Lung (tissue), 12 donors: ENCODE data around the gene PHRF1. TPM values are rescaled to one million over a fixed set of nuclear protein-coding genes. Genes with fewer than 3 reads are reported as not detected.

Experiments used
- ATAC-seq: fragments of 200-7000 bp; cut with Tn5 transposase; one replicate; pipeline ENCODE4 v1.9.1; 2020; ENCODE audit warnings: moderate number of reproducible peaks; ENCODE audit not compliant: insufficient read depth, low FRiP score
- DNase-seq, 3 donors: peaks; one replicate each; pipeline ENCODE4 v3.0.0-alpha.2; 2013 to 2017
- H3K27ac ChIP-seq, 2 donors: one replicate each; pipeline ENCODE4 v1.5.1; 2013; ENCODE audit warnings: mild to moderate bottlenecking in 2 of 2, moderate library complexity in 2 of 2, control low read depth in 1 of 2, inconsistent platforms in 1 of 2, low read depth in 1 of 2, low read length in 1 of 2
- H3K27me3 ChIP-seq, 3 donors: one replicate each; pipeline ENCODE4 v1.5.1; 2013; ENCODE audit warnings: low read length in 2 of 3; ENCODE audit not compliant: control insufficient read depth in 3 of 3, insufficient read depth in 3 of 3
- H3K36me3 ChIP-seq, 4 donors: one replicate each; pipeline ENCODE4 v1.5.1; 2013; ENCODE audit warnings: low read length in 4 of 4, mild to moderate bottlenecking in 1 of 4, moderate library complexity in 1 of 4; ENCODE audit not compliant: control insufficient read depth in 4 of 4, insufficient read depth in 4 of 4
- H3K4me1 ChIP-seq, 5 donors: one replicate each; pipeline ENCODE4 v1.5.1; 2013; ENCODE audit warnings: low read length in 5 of 5, mild to moderate bottlenecking in 2 of 5, moderate library complexity in 1 of 5; ENCODE audit not compliant: control insufficient read depth in 5 of 5, insufficient read depth in 5 of 5
- H3K4me3 ChIP-seq: one replicate; pipeline ENCODE4 v1.5.1; 2013; ENCODE audit warnings: mild to moderate bottlenecking, control low read depth, moderate library complexity
- H3K9ac ChIP-seq, 2 donors: one replicate each; pipeline ENCODE4 v1.5.1; 2013; ENCODE audit warnings: low read length in 2 of 2, control low read depth in 1 of 2; ENCODE audit not compliant: insufficient read depth in 1 of 2
- H3K9me3 ChIP-seq, 4 donors: one replicate each; pipeline ENCODE4 v1.5.1; 2013; ENCODE audit warnings: low read length in 3 of 4, mild to moderate bottlenecking in 1 of 4, moderate library complexity in 1 of 4; ENCODE audit not compliant: control insufficient read depth in 4 of 4, insufficient read depth in 3 of 4
- WGBS, 2 donors: extraction: QIAGEN DNeasy Blood & Tissue Kit; methylation state at CpG; one replicate each; pipeline ENCODE4 v1.1.7; 2013; 5-methylcytosine and 5-hydroxymethylcytosine counted together
- polyA plus RNA-seq, 2 donors: library from polyadenylated mRNA; stranded (reverse); fragments of 200-250 nt; gene quantifications; one replicate each; pipeline ENCODE4 v1.2.1, GENCODE V29; 2013
- total RNA-seq, 2 donors: library from RNA; depleted of rRNA in 1 of 2; stranded (reverse); fragments of >200 nt in 1 of 2; gene quantifications; one replicate each; pipeline ENCODE4 v1.2.1, GENCODE V29; 2014 to 2021
- TF ChIP-seq, protein P1 (sequence below): IDR thresholded peaks from 2 replicates; pipeline ENCODE4 v1.5.1; 2012; ENCODE audit warnings: mild to moderate bottlenecking; ENCODE audit errors: control extremely low read depth, extremely low read depth
- donor health status: control.
- donor health status: control.
- donor health status: Bipolar disorder and iron deficiency.
- donor health status: healthy.
- donor health status: DM: yes; HTN: yes; CAD: no.

PHRF1 gene
- total and polyA plus RNA-seq, 4 donors: 16.3 to 39.3 (median 23.5) TPM

- no peak overlapping the region for H3K9ac ChIP-seq
- peak; percentile 13 for ATAC-seq
- H3K4me3 ChIP-seq: no peak overlapping the region
- peak overlapping the region in 1 of 2 donors; percentile 34 for H3K27ac ChIP-seq
- H3K9me3 ChIP-seq: no peaks in the 10 kb centered on the region
- 74 to 84% methylated on average over 15 to 19 of the region's 19 CpGs for WGBS, 2 donors
- H3K27me3 ChIP-seq: no peaks in the 10 kb centered on the region
- DNase-seq: no peak
- H3K36me3 ChIP-seq: peaks cover 21 to 88% (median 41%) of the 10 kb centered on the region in 4 donors
- TF ChIP-seq, protein P1, sequence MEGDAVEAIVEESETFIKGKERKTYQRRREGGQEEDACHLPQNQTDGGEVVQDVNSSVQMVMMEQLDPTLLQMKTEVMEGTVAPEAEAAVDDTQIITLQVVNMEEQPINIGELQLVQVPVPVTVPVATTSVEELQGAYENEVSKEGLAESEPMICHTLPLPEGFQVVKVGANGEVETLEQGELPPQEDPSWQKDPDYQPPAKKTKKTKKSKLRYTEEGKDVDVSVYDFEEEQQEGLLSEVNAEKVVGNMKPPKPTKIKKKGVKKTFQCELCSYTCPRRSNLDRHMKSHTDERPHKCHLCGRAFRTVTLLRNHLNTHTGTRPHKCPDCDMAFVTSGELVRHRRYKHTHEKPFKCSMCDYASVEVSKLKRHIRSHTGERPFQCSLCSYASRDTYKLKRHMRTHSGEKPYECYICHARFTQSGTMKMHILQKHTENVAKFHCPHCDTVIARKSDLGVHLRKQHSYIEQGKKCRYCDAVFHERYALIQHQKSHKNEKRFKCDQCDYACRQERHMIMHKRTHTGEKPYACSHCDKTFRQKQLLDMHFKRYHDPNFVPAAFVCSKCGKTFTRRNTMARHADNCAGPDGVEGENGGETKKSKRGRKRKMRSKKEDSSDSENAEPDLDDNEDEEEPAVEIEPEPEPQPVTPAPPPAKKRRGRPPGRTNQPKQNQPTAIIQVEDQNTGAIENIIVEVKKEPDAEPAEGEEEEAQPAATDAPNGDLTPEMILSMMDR: no peak
- H3K4me1 ChIP-seq: no peaks in the 10 kb centered on the region
These were observed 30.0 kb downstream of the PHRF1 start for GRCh38 chr11:606245-606644.

- Histone ChIP-seq H3K9ac (no peak overlapping the region), H3K4me3 (no peak overlapping the region), H3K36me3 (peaks cover 20 to 86% (median 40%) of the 10 kb centered on the region in 4 donors), H3K4me1 (no peaks in the 10 kb centered on the region), H3K9me3 (no peaks in the 10 kb centered on the region), H3K27me3 (no peaks in the 10 kb centered on the region), H3K27ac (no peak overlapping the region)
- 95% methylated on average over 35 of the region's 35 CpGs for WGBS, 2 donors
- no peak for DNase-seq
- TF ChIP-seq, protein P1: no peak
- ATAC-seq: no peak
These were observed 30.9 kb downstream of the PHRF1 start for GRCh38 chr11:607020-607780.

DNA sequence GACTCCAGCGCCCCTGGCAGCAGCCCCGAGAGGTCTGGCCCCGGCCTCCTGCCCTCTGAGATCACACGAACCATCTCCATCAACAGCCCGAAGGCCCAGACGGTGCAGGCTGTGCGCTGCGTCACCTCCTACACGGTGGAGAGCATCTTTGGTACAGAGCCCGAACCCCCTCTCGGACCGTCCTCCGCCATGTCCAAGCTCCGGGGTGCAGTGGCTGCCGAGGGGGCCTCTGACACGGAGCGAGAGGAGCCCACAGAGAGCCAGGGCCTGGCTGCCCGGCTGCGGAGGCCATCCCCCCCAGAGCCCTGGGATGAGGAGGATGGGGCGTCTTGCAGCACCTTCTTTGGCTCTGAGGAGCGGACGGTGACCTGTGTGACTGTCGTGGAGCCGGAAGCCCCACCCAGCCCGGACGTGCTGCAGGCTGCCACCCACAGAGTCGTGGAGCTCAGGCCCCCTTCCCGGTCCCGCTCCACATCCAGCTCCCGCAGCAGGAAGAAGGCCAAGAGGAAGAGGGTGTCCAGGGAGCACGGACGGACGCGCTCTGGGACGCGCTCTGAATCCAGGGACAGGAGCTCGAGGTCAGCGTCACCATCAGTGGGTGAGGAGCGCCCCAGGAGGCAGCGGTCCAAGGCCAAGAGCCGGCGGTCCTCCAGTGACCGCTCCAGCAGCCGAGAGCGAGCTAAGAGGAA, 31.8 kb downstream of the PHRF1 start:
- TF ChIP-seq, protein P1: no peak
- Histone ChIP-seq H3K27ac (no peak overlapping the region), H3K9me3 (no peaks in the 10 kb centered on the region), H3K27me3 (no peaks in the 10 kb centered on the region), H3K4me1 (no peaks in the 10 kb centered on the region), H3K4me3 (no peak overlapping the region), H3K36me3 (peaks cover 20 to 88% (median 41%) of the 10 kb centered on the region in 4 donors), H3K9ac (no peak overlapping the region)
- ATAC-seq (no peak), DNase-seq (no peak)
- 94% methylated on average over 45 of the region's 45 CpGs for WGBS, 2 donors
